Stimulated activated CD8-positive, alpha-beta memory T cell treated with anti-CD3 and anti-CD28 coated beads, Interleukin-2, amount 100 ng/mL, for 1 hour (primary cell): ENCODE results near the gene NBEA.

Experiments
- DNase-seq, 2 donors: peaks; one replicate each; pipeline ENCODE4 v3.0.0-alpha.2; 2020; ENCODE audit warnings: low read depth in 2 of 2

The NBEA gene

GRCh38 chr13:35474496-35475211 lies 532.6 kb downstream of the NBEA start:
- no peak for DNase-seq

DNA sequence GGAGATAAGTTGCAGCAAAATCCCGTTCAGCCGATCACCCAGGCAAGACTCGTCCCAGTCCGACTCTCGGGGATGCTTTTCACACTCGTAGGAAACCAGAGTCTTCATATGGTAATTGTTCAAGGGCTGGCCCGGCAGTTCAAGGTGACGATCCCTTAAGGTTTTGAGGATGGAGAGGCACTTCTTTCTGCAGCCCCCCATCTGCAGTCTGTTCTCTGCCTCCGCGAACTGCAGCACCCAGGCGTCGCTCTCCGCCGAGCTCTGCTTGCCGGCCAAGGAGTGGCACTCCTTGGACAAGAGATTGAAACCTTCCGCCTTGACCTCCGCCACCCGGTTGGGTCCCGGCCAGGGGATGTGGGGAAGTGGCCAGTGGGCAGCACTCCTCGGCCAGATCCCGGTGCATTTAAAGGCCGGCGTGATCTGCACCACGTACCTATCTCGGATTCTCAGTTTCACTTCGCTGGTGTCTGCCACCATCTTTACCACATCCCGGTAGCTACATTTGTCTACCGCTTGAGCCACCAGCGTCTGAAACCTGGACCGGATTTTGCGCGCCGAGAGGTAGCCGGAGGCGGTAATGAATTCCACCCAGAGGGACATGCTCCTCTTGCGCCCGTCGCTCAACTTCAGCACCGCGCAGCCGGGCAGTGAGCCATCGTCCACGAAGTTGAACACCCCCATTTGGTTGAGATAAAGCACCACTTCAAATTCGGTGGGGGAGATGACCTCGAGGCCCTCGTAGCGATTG lies 533.3 kb downstream of the NBEA start:
- DNase-seq: no peak

DNA sequence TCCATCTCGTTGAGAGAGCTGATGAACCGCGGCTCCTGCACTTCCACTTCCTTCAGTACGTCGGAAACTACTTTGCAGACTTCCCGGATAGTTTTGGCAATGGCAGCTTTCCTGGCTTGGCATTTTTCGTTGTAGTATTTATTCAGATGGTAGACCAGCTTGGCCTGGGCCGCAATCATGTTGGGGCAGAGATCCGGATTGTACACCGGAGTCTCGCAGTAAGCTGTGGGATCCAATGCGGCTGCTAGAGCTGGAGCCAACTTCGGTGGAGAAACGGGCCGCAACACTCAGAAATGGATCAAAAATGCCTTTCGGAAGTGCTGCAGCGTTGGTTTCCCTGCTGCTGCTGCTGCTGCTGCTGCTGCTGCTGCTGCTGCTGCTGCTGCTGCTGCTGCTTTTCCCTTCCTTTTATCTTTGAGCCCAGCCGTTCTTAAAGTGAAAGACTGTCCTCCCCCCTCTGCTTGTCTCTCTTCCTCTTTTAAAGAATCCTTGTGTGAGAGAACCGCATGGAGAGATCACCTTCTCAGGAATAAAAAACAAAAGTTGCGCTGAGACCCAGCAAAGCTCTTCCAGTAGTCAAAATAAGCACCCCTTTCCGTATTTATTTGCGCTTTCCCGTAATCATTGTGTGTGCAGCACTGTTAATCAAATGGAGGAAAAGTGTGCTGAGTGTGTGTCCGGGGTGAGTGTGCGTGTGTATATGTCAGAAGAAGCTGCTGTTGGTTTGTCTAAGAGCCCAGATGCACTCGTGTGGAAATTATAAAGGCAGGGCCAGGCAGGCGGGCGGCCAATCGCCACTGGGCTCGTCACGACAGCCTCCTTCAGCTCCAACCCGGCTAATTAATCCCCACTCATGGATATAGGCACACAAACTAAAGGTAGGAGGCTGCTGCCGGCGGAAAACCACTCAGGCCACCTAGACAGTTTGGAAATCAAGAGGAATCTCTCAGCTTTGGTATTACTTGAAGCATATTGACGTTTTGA lies 534.2 kb downstream of the NBEA start, which contains the start of gene MAB21L1:
Gene MAB21L1, minus strand, starts transcription at position 730 of the 984 bp plus-strand sequence. Its CDS starts 551 bp downstream, at position 179.
- no peak for DNase-seq

GRCh38 chr13:35477386-35477946 lies 535.4 kb downstream of the NBEA start:
- DNase-seq: no peak

- no peak for DNase-seq
Measured at GRCh38 chr13:35478271-35479037, 536.4 kb downstream of the NBEA start.

DNA sequence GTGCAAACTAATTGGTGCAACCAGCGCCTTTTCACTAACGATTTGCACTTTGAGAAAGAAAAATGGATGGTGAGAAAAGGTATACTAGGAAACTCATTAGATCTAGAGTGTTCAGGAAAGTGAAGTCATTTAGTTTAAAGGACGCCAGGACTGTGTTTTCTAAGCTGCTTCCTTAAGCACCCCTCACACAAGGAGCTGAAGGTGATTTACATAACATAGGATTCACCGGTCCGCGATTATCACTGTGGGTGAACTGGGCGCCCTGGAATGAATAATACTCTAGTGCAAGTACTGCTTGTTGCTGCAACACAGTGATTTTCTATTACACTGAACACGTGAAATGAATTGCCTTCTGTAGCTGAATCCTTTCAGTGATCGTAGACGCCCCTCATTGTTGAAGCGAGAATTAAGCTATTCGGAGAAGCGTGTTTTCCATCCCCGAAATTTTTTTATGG lies 537.0 kb downstream of the NBEA start:
- DNase-seq: no peak

DNA sequence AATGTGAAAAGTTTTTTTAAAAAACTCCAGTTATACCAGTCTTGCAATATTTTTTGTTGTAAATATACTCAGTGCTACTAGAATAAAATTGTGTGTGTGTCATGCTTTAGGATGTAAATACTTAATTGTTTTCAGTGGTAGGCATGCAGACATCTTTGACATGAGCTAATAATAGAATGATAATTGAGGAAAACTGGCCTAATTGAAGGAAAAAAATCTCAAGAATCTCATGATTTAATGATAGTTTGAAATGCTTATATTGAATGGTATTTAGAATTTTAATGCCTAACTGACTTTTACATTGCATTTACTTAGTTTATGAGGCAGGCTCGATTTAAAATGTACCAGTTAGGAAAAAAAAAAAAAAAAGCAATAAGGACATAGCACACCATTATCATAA lies 537.6 kb downstream of the NBEA start:
- no peak for DNase-seq

- DNase-seq: no peak
Measured at GRCh38 chr13:35480346-35480745, 538.3 kb downstream of the NBEA start.

GRCh38 chr13:35481777-35482176 lies 539.7 kb downstream of the NBEA start:
- no peak for DNase-seq

GRCh38 chr13:35482527-35482926 lies 540.5 kb downstream of the NBEA start:
- DNase-seq: no peak

DNA sequence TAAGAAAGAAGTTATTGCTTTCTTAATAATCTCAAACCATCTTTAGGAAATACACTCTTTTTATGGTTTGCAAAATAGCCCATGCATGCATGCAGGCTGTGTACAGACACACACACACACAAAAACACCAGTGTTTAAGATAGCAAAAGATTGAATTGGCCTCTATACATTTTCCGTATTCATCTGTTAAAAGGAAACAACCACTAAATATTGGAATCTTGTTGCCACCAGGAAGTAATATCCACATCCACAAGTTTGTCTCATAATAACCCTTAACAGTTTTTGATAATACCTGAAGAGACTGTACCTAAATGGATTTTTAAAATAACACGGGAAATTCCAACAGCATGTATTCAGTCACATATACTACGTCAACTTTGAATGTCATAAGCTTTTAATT lies 541.7 kb downstream of the NBEA start:
- DNase-seq: no peak

- DNase-seq: no peak
Measured at GRCh38 chr13:35484384-35484783, 542.3 kb downstream of the NBEA start.

GRCh38 chr13:35485424-35485823 lies 543.4 kb downstream of the NBEA start:
- DNase-seq: no peak

DNA sequence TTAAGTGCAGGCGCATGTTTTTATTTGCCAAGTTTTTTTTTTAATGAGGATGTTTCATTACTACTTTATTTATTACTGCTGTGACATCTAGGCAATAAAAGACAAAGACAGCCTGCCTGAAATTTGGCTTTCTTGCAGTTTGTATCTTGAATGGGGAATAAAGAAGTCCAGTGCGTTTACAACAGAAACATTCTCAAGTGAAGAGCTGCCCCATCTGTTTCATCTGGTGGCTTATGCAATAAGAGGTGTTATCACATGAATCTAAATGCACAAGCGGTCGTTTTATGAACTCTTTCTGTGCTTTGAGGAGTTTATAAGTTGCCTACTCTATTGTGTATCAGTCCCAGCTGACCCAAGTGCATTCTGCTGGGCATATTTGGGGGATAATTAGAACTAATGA lies 547.0 kb downstream of the NBEA start:
- DNase-seq: no peak

DNA sequence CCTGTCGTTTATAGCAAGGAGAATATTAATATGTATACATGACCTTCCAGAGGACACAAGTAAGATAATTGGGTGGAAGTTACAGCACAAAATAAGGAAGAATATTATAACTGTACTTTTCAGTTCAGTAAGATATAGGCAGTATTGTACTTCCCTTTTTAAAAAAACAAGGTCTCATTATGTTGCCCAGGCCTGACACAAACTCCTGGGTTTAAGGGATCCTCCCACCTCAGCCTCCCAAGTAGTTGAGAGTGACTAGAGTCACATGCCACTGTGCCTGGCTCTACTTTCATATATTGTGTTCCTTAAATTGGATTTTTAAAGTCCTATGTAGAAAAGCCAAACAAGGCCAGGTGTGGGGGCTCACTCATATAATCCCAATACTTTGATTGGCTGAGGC lies 553.9 kb downstream of the NBEA start:
- DNase-seq: no peak

DNA sequence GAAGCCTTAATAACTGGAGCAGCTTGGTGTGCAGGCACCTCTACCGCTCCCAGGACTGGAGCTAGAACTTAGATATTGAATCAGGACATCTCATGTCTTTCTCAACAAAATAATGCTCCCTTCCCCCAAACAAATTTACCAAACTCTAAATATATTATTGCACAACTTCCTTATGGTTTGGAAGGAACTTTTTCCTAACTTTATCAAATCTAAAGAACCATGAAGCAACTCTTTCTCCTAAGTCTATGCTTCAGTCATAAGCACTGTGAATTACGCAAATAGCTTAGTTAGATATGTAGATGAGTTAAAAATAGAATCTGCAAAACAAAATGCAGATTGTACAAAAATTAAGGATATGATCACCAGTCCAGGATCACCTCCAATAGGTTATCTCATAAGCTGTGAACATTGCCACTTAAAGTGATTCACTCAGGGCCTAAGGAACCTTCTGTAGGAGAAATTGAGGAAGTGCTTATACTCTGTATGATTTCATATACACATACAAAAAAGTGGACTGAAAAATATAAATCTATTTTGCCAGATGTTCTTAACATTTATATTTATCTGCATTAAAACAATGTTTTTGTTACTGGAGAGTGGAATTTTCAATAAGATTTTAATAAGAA lies 554.8 kb downstream of the NBEA start:
- DNase-seq: no peak

DNA sequence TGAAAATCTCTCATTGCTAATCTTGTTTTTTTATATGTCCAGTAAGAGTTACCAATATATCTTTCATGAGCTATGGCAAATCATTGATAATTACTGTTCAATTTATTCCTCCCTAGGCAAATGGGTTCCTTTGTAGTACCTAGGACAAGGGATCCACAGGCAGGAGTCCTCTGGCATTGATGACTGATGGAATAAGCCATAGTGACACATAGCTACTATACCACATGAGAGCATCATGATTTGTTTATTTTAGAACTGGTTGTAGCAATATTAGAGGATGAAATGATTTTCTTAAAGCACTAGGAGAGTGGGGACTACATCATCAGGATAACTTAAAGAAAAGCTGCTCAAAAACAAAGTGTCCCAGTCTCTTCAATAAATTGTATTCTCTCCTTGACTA lies 556.2 kb downstream of the NBEA start:
- DNase-seq: no peak

DNA sequence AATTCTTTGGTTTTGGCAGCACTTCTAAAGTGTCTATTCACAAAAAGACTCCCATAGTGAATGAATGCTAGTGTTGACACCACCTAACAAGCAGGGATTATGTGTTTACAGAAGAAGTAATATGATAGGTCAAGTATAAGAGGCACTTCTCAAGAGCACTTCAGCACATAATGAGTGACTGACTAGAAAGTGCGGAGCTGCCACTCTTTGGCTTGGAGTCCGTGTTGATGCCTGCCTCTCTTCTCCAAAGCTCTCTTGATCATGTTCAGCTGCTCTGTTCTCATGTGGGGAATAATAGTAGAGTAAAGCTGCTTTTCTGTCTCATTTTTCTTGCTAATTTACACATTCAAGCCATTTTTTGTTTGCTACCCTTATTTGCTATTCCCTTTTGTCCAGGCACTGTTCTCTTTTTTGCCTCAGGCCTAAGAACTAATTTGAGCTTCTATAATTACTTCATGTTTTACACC lies 557.2 kb downstream of the NBEA start:
- DNase-seq: no peak

- no peak for DNase-seq
Measured at GRCh38 chr13:35499676-35500075, 557.6 kb downstream of the NBEA start.

DNA sequence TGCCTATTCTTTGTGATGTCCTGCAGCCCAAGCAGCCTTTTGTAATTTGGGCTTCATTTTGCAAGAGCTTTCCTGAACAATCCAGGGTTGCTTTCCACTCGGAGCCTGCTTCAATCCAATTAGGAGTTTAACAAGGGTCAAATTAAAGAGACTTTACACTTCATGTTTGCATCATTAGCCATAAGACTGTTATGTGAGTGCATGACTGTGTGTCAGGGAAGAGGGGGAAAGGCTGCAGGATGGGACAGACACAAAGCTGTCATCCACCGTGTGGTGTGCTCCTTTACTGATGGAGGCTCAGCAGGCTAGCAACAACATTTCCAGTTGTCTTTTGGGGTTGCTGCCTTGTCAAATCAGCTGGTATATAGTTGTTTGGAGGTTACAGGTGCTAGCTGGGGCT lies 558.1 kb downstream of the NBEA start:
- DNase-seq: no peak
